Measurements from ENCODE around the gene CLEC12A.
"Not testable (repeated sequence)": the region's sequence is repeated elsewhere in the genome, so short reads cannot be mapped to it uniquely, and the experiment has no call there.

The CLEC12A gene

DNA sequence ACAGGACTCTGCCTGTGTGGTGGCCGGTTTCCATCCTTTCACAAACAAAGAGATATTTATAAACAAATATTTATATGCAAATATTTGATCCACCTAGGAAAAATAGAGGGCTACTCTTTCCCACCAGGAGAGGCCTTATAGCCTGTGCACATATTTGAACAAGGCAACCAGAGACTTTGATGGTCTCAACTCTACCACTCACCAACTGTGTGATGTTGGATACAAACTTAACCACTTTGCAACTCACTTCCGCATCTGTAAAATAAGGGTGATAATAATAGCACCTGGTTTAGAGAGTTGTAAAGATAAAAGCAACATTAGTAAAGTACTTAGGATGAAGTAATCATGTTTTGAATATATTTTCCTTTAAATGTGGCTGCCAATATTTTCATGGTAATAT is 1.5 kb upstream of the CLEC12A start:
- DNase-seq (ENCODE audit: low read depth in 2 of 2), result no peak

- no peak for DNase-seq (ENCODE audit: low read depth in 2 of 2)
These were observed 2.7 kb downstream of the CLEC12A start for GRCh38 chr12:9973949-9974348.

DNA sequence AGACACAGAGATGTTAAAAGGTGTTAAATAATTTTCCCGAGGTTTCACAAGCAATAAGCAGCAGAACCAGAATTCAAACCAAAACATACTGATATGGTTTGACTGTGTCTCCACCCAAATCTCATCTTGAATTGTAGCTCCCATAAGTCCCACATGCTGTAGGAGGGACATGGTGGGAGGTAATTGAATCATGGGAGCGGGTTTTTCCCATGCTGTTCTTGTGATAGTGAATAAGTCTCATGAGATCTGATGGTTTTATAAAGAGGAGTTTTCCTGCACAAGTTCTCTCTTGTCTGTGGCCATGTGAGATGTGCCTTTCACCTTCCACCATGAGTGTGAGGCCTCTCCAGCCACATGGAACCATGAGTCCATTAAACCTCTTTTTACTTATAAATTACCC is 3.5 kb downstream of the CLEC12A start:
- DNase-seq (ENCODE audit: low read depth in 2 of 2), result not testable (repeated sequence)

GRCh38 chr12:9975614-9976013 is 4.4 kb downstream of the CLEC12A start:
- DNase-seq (ENCODE audit: low read depth in 2 of 2), result no peak

DNA sequence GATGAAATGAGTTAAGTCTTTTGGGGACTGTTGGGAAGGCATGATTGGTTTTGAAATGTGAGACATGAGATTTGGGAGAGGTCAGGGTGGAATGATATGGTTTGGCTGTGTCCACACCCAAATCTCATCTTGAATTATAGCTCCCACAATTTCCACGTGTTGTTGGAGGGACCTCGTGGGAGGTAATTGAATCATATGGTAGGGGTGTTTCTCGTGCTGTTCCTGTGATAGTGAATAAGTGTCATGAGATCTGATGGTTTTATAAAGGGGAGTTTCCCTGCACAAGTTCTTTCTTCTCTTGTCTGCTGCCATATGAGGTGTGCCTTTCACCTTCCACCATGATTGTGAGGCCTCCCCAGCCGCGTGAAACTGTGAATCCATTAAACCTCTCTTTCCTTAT is 5.4 kb downstream of the CLEC12A start:
- DNase-seq (ENCODE audit: low read depth in 2 of 2), result not testable (repeated sequence)

DNA sequence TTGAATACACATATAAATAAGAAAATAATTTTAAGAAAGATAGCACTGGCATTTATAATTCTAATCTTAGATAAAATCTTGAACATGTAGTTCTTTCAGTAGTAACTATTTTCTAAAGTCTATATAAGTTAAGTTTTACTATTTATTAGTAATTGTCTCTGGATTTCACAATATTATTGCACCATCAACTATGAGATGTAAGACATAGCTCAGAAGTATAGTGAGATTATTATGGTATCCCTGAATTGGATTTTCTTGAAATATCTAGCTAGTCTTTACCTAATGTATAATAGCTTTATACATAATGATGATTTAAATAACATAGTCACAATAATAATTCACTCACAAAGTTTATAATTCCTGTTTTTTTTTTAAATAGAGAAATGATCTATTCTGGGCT is 6.7 kb downstream of the CLEC12A start:
- no peak for DNase-seq (ENCODE audit: low read depth in 2 of 2)

DNA sequence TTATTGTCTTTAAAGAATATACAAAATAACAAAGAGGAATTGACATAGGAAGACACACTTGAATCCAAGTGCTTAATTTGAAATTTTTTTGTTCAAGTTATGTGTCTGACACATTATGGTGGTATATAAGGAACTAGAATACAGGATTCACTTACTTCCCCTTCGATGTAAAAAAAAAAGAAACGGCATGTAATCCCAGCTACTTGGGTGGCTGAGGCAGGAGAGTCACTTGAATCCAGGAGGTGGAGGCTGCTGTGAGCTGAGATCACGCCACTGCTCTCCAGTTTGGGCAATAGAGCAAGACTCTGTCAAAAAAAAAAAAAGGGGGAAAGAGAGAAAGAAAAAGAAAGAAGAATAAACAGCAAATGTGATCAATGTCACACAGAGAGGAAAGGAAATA is 8.9 kb downstream of the CLEC12A start:
- no peak for DNase-seq (ENCODE audit: low read depth in 2 of 2)

GRCh38 chr12:9991876-9992275 is 20.7 kb downstream of the CLEC12A start:
- no peak for DNase-seq (ENCODE audit: low read depth in 2 of 2)

DNA sequence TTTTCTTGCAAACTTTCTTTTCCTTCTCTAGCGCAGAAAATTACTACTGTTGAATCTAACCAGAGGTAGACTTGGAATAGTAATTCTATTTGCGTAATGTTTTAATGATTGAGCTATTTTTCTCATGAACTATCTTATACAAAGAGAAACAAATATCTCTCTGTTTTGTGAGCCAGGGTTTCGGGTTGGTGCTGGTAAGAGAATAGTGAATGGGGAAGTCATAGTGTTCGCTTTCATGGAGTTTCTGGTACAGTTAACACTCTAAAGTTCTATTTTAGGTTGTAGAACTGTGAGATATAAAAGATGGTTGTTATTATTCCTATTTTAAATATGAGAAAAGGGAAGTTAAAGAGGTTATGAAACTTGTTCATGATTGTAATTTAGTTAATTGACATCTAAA is 21.1 kb downstream of the CLEC12A start:
- DNase-seq (ENCODE audit: low read depth in 2 of 2), result no peak

DNA sequence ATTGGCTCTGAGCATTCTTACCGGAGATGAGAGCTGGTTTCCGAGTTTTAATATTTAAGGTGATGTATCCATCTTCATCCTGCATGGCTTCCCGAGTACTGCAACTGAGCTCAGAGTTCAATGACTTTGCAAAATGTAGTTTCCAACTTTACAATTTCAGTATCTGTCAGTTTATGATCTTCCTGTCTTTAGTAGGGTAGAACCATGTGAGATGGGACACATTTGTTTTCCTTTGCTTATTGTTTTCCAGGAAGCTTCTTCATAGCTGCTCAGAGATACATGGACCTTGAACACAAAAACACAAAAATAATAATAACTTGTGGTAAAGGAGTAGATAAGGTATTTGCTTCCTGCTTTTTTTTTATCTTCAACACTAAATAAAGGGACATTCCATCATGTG is 27.8 kb downstream of the CLEC12A start, which contains the start of gene CLEC1B:
Gene CLEC1B, minus strand, starts transcription at position 106 of the 400 bp plus-strand sequence. Its CDS starts 21 bp downstream, at position 85.
- no peak for DNase-seq (ENCODE audit: low read depth in 2 of 2)

GRCh38 chr12:10001171-10001776 is 30.1 kb downstream of the CLEC12A start:
- no peak for DNase-seq (ENCODE audit: low read depth in 2 of 2)

DNA sequence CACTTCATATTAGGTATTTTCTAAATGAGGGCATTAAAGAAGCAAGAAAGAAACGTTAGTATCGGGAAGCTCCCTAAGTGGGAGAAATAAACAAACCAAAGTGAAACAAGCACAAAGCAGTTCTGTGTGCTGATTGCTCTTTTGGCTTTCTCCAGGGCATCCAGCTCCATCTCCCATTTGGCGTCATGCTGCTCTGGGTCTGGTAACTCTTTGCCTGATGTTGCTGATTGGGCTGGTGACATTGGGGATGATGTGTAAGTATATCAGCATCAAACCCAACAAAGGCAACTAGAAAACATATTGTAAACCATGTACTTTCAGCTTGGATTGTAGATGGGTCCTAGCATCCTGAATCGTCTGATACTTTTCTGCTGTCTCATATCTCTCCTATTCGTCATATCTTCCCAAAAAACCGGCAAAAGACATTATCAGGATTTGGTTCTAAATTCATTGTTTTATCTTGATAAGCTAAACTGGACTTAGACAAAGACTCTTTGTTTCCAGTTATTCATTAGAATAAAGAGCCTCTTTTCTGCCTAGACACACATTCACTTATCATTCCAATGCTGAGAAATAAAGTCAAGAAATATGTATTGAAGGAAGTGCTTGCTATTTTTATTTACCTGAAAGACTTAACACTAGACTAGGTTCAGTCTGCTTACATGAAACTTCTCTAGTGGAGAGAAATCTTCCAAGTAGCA is 41.6 kb downstream of the CLEC12A start:
- no peak for DNase-seq (ENCODE audit: low read depth in 2 of 2)

DNA sequence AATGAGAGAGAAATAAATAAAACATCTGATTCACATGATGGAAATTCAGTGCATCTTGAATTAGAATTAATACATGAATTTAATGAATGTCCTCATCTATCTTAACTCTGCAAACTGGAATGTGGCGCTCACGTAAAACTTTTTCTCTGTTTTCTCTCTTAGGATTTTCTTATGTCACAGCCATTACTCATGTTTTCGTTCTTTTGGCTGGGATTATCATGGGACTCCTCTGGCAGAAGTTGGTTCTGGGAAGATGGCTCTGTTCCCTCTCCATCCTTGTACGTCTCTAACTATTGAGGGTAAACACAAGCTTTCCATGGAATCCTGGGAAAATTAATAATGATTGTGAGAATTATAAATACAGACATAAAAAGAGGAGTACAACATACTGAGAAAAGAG is 44.2 kb downstream of the CLEC12A start:
- DNase-seq (ENCODE audit: low read depth in 2 of 2), result no peak

DNA sequence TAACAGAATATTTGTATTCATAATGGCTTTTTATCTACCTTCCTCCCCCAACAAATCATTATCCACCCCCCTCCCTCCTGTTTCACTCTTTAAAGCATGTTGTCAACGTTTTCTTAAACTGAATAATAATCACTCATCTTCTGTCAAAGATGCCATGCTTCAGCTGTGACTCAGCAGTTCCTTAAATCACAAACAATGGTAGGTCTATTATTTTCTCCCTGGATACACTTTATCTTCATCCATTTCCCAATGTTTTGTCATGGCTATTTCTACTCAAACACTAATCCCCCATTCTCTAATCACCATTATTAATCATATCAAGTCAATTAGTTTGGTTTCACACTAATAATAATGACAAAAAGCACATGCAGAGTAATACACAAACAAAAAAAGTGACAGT is 45.7 kb downstream of the CLEC12A start:
- no peak for DNase-seq (ENCODE audit: low read depth in 2 of 2)

DNA sequence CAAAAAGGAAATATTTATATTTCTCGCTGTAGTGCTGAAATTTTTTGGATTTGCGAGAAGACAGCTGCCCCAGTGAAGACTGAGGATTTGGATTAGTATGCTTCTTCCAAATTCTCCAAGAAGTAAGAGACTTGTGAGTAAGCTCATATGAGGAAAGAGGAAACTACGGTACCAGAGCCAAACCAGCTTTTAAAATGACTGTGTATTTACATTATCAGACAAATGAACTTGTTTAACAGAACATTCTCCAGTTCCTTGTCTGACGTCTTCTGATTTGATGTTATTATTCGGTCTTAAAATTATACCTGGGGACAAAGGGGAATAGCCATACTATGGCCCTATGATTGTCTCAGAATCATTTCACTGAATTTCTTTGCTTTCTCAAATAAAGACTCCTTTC is 47.2 kb downstream of the CLEC12A start:
- no peak for DNase-seq (ENCODE audit: low read depth in 2 of 2)

DNA sequence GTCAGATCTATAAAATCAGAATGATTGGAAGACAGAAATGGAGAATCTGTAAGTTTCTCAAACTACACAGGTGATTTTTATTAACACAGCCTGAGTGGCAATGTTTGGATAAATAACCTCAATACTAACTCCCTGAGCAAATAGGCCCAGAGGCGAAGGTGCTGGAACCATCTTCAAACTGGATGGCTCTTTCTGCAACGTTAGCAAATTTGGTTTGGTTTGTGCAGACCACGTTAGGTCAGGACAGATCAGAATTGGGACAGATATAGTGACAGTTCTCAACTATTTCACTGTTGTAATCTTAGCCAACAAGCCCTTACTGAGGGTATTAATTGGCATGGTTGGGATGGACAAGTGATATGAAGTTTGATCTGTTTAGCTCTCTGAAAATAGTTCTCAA is 50.1 kb downstream of the CLEC12A start:
- DNase-seq (ENCODE audit: low read depth in 2 of 2), result no peak

DNA sequence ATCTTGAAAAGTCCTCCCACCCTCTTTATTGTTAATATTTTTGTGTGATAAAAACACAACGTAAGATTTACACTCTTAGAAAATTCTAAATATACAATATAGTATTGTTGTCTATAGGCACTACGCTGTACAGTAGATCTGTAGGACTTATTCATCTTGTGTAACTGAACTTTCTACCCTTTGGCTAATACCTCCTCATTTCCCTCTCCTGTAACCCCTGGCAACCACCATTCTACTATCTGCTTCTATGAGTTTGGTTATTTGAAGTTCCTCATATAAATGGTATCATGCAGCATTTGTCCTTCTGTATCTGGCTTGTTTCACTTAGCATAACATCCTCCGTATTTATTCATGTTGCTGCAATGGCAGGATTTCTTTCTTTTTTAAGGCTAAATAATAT is 54.0 kb downstream of the CLEC12A start:
- no peak for DNase-seq (ENCODE audit: low read depth in 2 of 2)

DNA sequence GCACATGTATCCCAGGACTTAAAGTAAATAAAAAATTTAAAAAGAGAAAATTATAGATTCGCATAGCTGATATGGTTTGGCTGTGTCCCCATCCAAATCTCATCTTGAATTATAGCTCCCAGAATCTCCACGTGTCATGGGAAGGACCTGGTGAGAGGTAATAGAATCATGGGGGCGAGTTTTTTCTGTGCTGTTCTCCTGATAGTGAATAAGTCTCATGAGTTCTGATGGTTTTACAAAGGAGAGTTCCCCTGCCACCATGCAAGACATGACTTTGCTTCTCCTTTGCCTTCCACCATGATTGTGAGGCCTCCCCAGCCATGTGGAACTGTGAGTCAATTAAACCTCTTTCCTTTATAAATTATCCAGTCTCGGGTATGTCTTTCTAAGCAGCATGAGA is 55.5 kb downstream of the CLEC12A start:
- DNase-seq (ENCODE audit: low read depth in 2 of 2), result not testable (repeated sequence)

GRCh38 chr12:10027311-10027710 is 56.1 kb downstream of the CLEC12A start:
- DNase-seq (ENCODE audit: low read depth in 2 of 2), result no peak

DNA sequence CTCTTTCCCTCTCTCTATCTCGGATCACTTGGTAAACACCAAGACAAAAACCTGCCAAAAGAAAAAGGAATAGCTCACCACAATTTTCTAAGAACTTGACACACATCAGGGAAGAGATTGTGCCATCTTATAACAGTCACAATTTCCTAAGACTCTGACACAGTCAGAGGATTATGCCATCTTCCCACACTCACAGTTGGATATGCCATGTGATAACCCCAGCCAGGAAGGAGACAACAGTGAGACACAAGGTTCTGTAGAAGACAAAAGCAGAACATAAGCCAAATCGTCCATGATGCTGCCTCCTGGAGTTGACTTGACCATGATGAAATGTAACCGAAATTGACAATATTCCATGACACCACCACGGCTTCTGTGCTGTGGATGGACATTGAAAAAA is 56.5 kb downstream of the CLEC12A start:
- DNase-seq (ENCODE audit: low read depth in 2 of 2), result no peak

GRCh38 chr12:10030446-10030845 is 59.2 kb downstream of the CLEC12A start, which contains the start of gene CLEC9A:
CLEC9A (plus strand) TSS chr12:10030682; CDS start chr12:10052688, 22,006 bp downstream.
- DNase-seq (ENCODE audit: low read depth in 2 of 2), result no peak

DNA sequence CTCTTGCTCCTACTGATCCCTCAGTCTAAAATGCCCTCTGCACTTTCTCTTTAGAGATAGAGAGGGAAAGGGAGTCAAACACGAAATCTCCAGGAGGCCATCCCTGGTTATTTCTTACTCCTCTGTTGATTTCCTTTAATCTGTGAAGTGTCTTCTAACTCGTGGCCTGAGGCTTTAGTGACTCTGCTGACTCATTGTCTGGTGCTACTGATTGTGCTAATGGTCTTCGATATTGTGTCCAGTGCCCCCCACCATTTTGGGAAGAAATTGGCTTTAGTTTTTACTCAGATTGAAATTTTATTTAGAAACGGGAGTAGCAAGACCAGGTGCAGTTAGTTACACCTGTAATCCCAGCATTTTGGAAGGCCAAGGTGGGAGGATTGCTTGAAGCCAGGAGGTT is 60.1 kb downstream of the CLEC12A start:
- no peak for DNase-seq (ENCODE audit: low read depth in 2 of 2)

- no peak for DNase-seq (ENCODE audit: low read depth in 2 of 2)
These were observed 60.6 kb downstream of the CLEC12A start for GRCh38 chr12:10031771-10032175.

Measured in stimulated activated CD4-positive, alpha-beta T cell treated with anti-CD3 and anti-CD28 coated beads, Interleukin-1b, Interleukin-23, amount 100 ng/mL, for 4 hours (primary cell).